ENCODE results near the gene PDCL2. TPM values are rescaled to one million over a fixed set of nuclear protein-coding genes. Genes with fewer than 3 reads are reported as not detected.

PDCL2 gene
- total RNA-seq, 1 donor from 2014 or later = not detected

DNA sequence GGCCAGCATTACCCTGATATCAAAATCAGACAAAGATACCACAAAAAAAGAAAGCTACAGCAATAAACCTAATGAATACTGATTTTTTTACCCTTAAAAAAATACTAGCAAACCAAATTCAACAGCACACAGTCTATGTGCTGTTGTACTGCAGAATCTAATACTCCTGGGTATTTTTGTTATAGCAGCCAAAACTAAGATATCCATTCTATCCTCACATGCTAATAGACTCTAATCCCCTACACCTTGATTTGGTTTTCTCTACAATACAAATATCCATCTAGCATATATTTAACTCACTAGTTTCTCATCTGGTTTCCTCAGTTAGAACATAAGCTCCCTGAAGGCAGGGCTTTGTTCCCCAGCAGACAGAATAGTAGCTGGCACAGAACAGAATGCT is 57.7 kb downstream of the PDCL2 start:
- Histone ChIP-seq H3K27ac (replicated peaks) (no peak overlapping the region), H3K4me3 (no peak overlapping the region), H3K4me1 (no peaks in the 10 kb centered on the region), H3K9me3 (replicated peaks) (peaks cover 33% of the 10 kb centered on the region), H3K36me3 (peaks cover 13% of the 10 kb centered on the region), H3K27me3 (ENCODE audit: low read depth) (no peaks in the 10 kb centered on the region)
- TF ChIP-seq, protein P1, sequence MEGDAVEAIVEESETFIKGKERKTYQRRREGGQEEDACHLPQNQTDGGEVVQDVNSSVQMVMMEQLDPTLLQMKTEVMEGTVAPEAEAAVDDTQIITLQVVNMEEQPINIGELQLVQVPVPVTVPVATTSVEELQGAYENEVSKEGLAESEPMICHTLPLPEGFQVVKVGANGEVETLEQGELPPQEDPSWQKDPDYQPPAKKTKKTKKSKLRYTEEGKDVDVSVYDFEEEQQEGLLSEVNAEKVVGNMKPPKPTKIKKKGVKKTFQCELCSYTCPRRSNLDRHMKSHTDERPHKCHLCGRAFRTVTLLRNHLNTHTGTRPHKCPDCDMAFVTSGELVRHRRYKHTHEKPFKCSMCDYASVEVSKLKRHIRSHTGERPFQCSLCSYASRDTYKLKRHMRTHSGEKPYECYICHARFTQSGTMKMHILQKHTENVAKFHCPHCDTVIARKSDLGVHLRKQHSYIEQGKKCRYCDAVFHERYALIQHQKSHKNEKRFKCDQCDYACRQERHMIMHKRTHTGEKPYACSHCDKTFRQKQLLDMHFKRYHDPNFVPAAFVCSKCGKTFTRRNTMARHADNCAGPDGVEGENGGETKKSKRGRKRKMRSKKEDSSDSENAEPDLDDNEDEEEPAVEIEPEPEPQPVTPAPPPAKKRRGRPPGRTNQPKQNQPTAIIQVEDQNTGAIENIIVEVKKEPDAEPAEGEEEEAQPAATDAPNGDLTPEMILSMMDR (IDR thresholded peaks at IDR 0.05; ENCODE audit: borderline replicate concordance) = no peak
- DNase-seq = no peak
- intact Hi-C loops (cut with micrococcal nuclease) = no loop called here

DNA sequence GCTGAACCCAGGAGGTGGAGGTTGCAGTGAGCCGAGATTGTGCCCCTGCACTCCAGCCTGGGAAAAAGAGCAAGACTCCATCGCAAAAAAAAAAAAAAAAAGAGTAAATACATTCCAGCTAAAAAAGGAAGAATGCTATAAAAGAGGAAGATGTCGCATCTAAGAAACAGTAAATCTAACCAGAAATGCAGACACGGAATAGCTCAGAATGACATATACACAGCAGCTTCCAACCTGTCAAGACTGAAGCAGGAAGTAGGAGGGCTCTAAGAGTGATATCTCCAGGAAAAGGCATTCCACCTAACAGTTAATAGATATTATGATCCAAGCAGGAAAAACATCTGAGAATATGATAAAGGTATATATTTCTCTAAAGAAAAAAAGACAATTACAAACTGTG is 61.4 kb downstream of the PDCL2 start:
- TF ChIP-seq, protein P1 (IDR thresholded peaks at IDR 0.05; ENCODE audit: borderline replicate concordance) = no peak
- intact Hi-C loops (cut with micrococcal nuclease) = no loop called here
- DNase-seq = no peak

DNA sequence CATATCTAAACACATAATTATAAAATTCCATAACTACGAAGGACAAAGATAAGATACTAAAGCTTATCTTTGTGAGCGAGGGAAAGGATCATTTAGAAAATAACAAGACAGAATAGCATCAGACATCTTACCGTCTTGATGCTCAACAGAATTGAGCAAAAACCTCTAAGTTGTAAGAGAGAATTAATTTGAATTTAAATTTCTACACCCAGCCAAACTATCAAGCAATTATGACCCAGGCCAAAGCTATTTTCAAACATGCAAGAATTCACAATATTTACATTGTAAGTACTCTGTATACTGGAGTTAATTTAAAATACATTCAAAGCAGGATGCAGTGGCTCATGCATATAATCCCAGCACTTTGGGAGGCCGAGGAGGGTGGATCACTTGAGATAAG is 61.9 kb downstream of the PDCL2 start:
- Histone ChIP-seq H3K36me3 (peaks cover 13% of the 10 kb centered on the region), H3K9me3 (replicated peaks) (peaks cover 33% of the 10 kb centered on the region), H3K27ac (replicated peaks) (no peak overlapping the region), H3K4me1 (no peaks in the 10 kb centered on the region), H3K27me3 (ENCODE audit: low read depth) (no peaks in the 10 kb centered on the region), H3K4me3 (no peak overlapping the region)
- intact Hi-C loops (cut with micrococcal nuclease) = no loop called here
- no peak for DNase-seq
- TF ChIP-seq, protein P1 (IDR thresholded peaks at IDR 0.05; ENCODE audit: borderline replicate concordance) = no peak

More for the DNA sequence above, 61.4 kb downstream of the PDCL2 start:
- H3K36me3 ChIP-seq = peaks cover 13% of the 10 kb centered on the region
- H3K4me1 ChIP-seq = no peaks in the 10 kb centered on the region
- no peak overlapping the region for H3K27ac ChIP-seq (replicated peaks)
- no peak overlapping the region for H3K4me3 ChIP-seq
- H3K27me3 ChIP-seq (ENCODE audit: low read depth) = no peaks in the 10 kb centered on the region
- peaks cover 33% of the 10 kb centered on the region for H3K9me3 ChIP-seq (replicated peaks)

DNA sequence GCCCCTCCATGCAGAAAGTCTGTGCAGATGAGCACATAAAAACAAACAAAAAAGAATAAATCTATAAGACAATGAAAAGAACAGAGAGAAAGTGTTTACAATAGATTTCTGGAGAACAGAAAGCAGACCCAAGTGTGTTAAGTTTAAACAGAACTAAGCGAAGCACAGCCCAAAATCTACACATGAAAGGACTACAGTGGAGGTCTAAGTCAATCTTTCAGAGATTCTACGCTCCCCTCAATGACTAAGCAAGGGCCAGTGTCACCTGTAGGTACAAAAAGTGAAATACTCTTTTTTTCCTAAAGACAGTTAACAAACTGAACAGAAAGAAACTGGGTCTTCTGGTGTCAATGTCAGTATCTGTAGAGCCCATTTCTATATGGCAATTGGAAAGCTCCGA is 63.6 kb downstream of the PDCL2 start:
- no peaks in the 10 kb centered on the region for H3K27me3 ChIP-seq (ENCODE audit: low read depth)
- peaks cover 9% of the 10 kb centered on the region for H3K36me3 ChIP-seq
- TF ChIP-seq, protein P1 (IDR thresholded peaks at IDR 0.05; ENCODE audit: borderline replicate concordance) = no peak
- DNase-seq = no peak
- peaks cover 4% of the 10 kb centered on the region for H3K4me1 ChIP-seq
- no peak overlapping the region for H3K4me3 ChIP-seq
- H3K27ac ChIP-seq (replicated peaks) = no peak overlapping the region
- peaks cover 28% of the 10 kb centered on the region for H3K9me3 ChIP-seq (replicated peaks)
- intact Hi-C loops (cut with micrococcal nuclease) = no loop called here

DNA sequence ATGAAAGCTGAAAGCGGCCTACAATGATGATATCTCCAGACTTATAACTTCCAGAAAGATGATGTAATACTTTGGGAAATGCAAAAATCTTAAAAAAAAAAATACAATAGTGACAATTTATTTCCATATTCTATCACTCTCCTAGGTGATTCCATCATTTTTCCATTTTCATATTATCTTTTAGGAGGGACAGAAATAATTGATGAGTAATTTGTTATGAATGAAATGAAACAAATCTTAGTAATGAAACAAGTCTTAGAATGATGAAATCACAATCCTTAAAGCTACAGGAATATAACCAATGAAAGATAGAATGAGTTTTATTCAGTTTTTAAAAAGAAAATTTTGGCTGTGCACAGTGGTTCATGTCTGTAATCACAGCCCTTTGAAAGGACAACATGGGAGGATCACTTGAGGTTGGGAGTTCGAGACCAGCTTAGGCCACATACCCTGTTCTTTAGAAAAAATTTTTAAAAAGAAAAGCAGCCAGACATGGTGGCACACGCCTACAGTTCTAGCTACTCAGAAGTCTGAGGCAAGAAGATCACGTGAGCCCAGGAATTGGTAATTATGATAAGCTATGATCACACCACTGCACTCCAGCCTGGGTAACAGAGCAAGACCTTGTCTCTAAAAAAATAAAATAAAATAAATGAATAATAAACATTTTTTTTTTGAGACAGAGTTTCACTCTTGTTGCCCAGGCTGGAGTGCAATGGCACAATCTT is 67.0 kb downstream of the PDCL2 start:
- H3K4me1 ChIP-seq = peaks cover 4% of the 10 kb centered on the region
- no peaks in the 10 kb centered on the region for H3K27me3 ChIP-seq (ENCODE audit: low read depth)
- H3K36me3 ChIP-seq = no peaks in the 10 kb centered on the region
- H3K27ac ChIP-seq (replicated peaks) = no peak overlapping the region
- H3K9me3 ChIP-seq (replicated peaks) = peaks cover 5% of the 10 kb centered on the region
- DNase-seq = no peak
- intact Hi-C loops (cut with micrococcal nuclease) = no loop called here
- no peak overlapping the region for H3K4me3 ChIP-seq
- TF ChIP-seq, protein P1 (IDR thresholded peaks at IDR 0.05; ENCODE audit: borderline replicate concordance) = no peak
